DMS 273 (cell line): Measurements from ENCODE around the gene ATXN1.
"Not testable (repeated sequence)": the region's sequence is repeated elsewhere in the genome, so short reads cannot be mapped to it uniquely, and the experiment has no call there.

Experiments
- DNase-seq: peaks from one replicate; lab custom pipeline; 2025; ENCODE audit not compliant: unreplicated experiment; lab: John Stamatoyannopoulos, UW

ATXN1 gene

DNA sequence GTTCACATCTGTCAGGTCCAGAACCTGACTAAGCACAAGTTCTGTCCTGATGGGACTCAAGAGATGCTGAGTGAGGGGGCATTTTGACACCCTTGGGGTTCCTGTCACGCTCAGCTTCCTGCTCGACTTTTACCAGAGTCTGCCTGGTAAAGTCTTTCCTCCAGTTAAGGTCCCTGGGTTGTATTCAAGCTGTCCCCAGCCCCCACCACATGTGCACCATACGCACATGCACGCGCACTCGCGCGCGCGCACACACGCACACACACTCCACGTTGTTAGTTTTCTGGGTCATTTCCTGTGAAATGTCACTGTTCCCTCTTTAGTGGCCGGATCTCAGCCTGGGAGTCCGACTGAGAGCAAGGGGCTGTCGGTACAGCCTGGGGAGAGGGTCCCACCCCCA is 356.8 kb downstream of the ATXN1 start:
- no peak for DNase-seq

DNA sequence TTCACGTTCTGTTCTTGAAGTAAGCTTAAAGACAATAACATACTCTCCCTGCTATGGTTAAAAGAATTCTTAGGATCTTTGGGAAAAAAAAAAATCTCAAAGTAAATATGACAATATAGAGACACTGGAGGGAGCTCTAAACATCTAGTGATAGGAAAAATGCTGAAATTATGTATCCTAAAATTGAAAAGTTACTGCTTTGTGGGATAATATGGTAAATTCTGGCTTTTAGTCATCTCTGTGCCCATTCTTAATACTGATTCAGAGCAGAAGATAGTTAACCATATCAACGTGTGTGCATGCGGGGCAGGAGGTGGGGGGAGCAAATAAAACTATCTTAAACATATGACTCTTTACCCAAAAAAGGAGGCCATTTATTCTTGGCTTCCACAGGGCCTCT is 357.4 kb downstream of the ATXN1 start:
- DNase-seq = peak; percentile 13

DNA sequence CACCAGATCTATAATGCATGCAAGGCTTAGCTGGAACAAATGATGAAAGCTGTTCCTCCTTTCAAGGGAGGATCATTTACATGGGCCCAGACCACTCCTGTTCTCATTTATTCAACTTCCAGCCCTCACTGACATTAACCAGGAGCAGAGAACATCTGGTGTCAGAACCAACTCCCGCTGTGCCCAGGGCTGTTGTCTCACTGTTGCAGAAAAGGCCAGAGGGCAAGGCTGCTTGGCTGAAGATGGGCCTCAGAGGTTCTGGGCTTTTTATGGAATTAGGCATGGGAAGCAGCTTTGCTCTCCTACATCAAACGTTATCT is 358.7 kb downstream of the ATXN1 start:
- peak; percentile 96 for DNase-seq

DNA sequence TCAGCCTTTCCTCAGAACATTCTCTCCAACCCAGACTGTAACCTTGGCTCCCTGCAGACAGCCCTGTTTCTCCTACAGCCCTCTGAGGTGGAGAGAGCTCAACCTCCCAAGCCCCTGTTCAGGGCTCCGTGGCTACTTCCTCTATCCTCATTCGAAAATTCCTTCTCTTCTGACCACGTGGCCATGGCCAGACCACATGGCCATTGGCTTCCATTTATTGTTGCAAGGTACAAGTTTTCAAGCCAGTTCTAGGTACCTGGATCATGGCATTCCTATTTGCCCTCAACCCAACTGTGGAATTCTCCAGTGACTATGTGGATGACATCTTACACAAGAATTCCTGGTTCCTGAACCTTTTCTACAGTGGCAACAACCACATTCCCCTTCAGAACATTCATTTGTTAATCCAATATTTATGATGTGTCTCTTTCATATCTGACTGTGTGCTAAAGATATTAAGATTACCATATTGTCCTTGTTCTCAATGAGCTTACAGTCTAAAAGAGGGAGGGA is 361.0 kb downstream of the ATXN1 start:
- no peak for DNase-seq

DNA sequence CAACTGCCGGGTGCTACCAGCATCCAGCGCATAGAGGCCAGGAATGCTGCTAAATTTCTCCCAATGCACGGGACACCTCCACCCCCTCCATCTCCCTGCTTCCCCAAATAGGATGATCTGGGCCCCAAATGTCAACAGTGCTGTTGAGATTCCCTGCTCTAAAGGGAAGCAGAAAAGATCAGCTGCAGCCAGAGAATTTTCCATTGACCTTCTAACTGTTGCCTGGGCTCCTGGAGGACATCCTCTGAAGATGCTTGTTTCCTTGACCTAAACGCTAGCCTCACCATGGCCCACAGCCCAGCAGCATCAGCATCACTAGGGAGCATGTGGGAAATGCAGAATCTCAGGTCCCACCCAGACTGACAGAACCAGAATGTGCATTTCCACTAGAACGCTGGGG is 361.6 kb downstream of the ATXN1 start:
- no peak for DNase-seq

DNA sequence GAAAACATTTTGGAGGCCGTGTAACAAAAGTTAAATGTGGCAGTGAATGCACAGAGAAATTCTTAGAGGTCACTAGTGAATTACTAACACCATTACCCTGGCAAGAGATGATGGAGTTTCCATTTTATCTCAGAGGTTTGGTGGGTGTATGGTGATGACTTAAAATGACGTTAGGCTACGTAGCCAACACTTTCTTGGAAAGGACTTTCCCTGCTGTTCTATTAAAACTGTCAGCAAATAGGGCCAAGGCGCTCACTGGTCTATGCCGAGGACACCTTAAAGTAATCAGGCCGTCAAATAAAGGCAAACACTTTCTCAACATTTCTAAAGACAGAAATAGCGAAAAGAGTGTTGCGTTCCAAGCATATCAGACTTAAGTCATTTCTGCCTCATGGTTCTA is 362.1 kb downstream of the ATXN1 start:
- DNase-seq = no peak

DNA sequence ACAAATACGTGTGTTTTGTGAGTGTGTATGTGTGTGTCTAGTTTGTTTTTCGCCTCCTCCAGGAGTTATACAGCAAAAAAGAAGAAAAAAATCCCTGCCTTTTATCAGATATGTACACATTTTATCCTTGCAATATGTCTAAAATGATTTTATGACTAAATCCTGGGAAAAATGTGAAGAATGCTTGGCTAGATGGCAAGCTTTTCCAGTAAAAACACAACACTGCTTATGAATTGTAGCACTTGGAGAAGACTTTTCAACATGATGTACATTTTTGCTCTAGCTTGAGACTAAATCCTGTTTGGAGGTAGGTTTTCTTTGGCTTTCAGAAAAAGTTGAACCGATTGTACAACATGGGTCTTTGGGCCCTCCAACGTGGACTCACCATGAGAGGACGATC is 362.7 kb downstream of the ATXN1 start:
- no peak for DNase-seq

DNA sequence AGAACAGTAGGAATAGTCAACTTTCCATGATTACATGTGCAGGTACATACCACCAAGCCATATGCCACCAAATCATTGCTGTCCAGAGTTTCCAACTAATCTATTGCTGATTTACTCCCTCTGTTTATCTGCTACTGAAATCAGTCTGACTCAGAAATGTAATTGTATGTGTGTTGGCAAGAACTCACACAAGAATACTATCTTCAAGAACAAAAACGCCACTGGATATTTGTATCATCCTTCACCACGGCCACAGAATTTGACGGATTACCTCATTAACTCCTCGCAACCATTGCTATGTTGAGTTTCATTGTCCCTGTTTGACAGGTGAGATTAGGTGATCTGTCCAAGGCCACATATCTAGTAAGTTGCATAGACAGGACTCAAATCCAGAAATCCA is 363.6 kb downstream of the ATXN1 start:
- DNase-seq = no peak

DNA sequence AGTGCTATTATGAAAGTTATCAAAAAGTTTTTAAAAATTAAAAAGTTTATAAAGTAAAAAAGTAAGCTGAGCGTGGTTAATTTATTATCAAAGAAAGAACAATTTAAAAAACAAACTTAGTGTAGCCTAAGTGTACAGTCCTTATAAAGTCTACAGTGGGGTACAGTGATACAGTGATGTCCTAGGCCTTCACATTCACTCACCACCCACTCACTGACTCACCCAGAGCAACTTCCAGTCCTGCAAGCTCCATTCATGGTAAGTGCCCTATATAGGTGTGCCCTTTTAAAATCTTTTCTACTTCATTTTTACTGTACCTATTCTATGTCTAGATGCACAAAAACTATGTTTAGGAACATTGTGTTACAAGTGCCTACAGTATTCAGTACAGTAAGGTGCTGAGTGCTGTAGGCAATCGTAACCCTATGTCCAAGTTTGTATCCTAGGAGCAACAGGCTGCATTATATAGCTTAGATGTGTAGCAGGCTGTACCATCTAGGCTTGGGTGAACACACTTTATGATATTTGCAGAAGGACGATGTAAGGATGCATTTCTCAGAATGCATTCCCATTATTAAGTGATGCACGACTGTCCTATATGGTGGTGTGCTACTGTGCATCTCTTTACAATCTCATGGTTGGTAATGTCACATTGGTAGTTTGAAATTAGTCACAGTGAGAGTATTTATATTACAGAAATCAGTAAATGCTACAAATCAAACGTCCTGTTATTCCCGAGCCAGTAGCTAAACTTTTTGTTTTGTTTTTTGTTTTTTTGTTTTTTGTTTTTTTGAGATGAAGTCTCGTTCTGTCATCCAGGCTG is 364.6 kb downstream of the ATXN1 start:
- DNase-seq = no peak

DNA sequence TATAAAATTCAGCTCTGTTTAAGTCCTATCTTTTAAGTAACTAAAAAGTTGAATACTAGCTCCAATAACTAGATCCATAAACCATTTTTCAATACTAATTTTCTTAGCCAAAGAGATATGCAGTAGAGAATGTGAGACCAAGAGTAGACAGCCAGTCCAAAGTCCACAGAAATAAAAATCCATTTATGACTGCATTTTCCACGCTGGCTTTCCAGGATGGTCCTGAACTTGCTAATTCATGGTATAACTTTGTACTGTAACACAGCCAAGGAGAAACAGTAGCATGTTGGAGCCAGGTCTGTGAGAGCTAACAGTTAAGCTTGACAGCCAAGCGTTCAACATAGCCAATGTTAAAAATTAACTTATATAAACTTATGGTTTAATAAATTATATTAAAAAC is 366.6 kb downstream of the ATXN1 start:
- no peak for DNase-seq

DNA sequence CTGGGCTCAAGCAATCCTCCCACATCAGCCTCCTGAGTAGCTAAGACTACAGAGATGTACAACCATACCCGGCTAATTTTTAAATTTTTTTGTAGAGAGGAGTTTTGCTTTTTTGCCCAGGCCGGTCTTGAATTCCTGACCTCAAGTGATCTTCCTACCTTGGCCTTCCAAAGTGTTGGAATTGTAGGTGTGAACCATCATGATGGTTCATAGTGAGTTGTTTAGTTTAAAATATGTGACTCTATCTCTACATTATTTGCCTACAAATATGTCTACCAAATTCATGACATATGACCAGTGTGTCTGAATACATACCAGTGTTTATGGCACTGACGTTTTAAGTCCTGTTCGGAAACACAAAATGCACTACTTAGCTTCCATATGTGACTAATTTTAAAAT is 367.9 kb downstream of the ATXN1 start:
- no peak for DNase-seq

DNA sequence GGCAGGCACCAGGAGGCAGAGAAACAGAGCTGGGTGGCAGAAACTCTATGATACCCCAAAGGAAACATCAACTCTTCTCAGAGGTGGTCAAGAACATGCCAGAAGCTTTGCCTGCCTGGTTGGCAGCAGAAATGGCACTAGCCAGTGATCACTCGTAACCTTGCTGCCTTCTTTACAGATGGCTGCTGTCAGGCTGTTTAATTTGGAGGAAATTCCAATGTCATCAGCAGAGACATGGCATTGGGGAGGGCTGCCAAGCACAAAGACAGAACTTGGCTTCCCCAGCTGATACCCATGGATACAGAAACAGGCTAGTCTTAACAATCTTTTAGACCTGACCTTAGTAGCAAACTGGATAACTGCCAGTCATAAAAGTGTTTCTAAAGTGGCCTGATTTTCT is 369.2 kb downstream of the ATXN1 start:
- peak; percentile 9 for DNase-seq

DNA sequence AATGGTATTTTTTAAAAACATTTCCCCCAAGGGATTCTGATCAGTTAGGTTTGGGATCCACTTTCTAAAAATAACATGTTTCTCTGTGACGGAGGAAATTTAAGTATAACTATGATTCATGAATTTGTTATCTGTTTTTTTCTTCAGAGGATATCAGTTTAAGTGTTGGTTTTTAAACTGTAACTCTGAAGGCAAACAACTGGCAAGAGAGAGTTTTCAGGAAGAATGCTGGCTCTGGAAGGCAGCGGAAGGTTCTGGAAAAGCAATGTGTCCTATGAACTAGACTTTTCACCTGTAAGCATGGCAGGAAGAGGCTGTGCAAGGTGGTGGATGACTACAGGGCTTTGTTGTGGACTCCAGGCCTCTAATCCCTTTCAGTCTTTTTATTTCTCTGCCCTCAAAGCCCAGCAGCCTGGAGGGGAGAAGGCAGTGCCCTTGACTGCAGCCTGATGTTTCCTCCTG is 369.8 kb downstream of the ATXN1 start:
- DNase-seq = no peak

DNA sequence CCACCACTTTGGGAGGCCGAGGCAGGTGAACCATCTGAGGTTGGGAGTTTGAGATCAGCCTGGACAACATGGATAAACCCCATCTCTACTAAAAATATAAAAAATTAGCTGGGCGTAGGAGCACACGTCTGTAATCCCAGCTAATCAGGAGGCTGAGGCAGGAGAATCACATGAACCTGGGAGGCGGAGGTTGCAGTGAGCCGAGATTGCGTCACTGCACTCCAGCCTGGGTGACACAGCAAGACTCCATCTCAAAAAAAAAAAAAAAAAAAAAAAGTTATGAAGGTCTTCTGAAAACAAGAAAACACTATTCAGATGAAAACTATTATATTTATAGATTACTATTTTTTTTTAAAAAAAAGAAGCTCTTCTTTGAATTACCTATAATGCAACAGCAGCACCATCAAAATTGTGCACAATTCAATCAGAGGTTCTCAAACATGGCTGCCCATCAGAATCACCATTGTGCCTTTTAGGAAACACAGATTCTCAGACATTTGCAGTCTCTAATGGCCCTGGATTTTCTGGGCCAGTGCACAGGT is 370.3 kb downstream of the ATXN1 start:
- not testable (repeated sequence) for DNase-seq

DNA sequence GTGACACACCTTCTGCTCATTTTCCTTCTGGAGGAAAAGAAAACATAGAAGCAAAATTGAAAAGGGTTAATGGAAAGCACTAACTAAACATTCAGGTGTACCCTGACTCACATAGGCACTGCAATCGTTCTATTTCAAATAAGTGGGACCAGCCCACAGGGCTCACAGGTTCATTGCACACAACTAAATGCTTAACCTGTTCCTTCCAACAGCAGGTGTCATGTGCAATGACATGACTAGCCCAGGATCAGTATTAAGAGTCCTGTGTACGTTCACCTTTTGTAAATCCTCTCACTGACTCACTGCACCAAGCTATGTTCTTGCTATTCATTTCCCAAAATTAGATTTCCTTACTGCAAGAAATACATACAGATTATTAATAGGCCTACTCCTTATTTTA is 371.6 kb downstream of the ATXN1 start:
- DNase-seq = no peak

DNA sequence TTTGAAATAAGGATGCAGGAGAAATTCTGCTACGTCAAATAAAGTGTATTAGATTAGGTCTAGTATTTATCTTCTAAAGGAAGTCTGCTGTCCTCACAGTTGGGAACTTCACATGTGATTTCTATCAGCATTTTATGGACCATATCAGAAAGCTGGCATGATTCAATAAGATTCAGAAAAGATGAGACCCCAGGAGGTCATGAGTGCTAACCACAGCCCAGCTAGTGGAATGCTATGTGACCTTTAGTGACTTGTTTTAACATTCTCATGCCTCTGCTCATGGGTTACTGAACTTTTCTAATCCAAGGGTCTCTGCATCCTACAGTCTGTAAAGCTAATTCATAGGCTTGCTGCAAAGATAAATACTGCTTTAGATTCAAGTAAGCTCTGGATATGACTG is 372.8 kb downstream of the ATXN1 start:
- no peak for DNase-seq

DNA sequence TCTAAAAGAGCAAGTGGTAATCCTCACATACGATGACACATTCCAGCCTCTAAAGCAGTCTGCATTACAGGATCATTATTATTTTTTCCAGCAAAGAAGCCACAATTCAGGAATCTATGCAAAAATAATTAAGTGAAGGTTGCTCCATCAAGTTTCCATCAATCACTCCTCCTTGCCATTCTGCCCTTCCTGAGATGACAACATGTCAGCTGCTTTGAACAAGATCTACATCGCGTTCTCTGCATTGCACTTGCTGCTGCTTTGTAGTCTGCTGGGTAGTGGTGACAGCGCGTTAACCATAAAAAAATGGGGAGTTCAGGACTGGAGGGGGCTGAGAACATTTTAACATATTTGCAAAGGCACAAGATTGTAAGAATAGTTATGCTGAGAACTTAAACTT is 375.2 kb downstream of the ATXN1 start:
- DNase-seq = no peak

DNA sequence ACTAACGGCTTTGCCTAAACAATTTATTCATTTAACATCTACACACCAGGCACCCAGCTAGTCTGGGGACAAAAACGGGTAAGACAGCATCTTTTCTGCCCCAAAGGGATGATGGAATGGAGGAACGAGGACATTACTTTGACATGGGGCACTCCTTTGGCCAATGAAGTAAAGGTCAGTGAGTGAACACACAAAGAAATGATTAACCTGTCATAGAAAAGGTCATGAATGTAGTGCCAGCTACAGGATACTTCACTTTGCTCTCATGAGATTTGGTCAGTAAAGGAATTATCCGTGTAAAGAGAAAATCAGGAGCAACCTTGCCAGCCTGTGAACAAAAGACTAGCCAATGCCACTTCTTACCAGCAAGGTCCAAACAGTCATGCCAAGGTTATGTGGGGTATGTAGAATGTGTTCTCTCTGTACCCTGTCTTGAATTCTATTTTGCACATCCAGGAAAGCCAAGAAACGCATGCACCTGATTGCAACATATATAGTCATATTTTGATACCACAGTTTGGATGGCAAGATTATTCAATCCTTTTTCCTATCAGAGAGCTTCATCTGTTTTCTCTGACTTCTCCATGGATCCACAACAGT is 377.6 kb downstream of the ATXN1 start:
- no peak for DNase-seq

DNA sequence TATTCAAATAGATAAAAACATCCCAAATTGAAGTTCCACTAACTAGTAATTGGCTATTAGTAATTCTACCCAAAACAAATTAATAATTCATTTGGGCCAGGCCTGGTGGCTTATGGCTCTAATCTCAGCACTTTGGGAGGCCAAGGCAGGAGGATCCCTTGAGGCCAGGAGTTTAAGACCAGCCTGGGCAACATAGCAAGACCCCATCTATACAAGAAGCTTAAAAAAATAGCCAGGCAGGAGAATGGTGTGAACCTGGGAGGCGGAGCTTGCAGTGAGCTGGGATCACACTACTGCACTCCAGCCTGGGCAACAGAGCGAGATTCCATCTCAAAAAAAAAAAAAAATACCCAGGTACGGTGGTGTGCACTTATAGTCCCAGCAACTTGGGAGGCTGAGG is 379.3 kb downstream of the ATXN1 start:
- not testable (repeated sequence) for DNase-seq

DNA sequence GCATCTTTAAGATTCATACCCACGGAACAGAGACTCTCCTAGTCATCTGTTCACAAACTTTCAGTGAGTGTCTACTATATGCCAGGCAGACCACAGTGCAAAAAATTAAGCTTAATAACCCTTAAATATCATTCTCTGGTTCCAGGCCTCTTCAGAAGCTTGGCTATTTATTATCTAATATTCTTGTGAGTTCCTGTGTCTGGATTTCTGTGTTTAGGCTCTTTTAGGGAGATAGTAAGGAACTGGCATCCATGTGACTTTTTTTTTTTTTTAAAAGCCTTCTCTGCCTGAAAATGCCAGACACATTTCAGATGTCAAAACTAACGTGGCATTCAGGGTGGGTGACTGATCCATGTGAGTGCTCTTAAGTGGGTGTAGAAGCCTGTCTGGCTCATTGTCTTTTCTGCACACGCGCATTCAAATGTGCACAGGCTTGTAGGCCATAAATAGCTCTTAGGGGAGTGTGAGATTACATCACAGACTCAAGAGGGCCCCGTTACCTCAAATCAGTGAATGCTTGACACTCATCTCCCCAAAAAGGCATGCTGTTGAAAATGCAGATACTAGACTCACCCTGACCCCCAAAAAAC is 380.9 kb downstream of the ATXN1 start:
- DNase-seq = no peak

DNA sequence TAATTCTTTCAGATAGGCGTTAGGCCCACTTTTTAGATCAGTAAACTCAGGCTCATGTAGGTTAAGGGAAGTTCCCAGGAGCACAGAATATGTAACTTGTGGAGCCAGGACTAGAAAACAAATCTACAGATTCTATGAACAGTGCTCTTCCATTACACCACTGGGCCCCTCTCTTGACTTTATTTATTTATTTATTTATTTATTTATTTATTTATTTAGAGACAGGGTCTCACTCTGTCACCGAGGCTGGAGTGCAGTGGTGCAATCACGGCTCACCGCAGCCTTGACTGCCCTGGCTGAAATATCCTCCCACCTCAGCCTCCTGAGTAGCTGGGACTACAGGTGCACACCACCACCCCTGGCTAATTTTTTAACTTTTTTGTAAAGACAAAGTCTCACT is 382.9 kb downstream of the ATXN1 start:
- not testable (repeated sequence) for DNase-seq

DNA sequence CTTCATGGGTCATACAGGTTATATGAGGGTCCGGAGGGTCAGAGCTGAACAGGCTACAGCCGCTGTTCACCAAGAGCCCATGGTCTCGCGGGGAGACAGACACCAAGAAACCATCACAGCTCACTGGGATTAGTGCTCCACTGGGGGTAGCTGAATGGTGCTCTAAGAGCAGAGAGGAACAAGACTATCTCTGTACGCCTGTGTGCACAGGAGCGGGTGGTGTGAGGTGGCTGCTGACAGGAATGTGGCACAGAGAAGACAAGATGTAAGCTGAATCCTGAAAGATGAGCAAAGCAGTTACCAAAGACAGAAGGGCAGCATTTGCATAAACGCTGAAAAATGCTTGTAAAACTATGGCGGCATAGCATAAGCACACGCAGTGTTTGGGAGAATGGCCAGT is 383.8 kb downstream of the ATXN1 start:
- DNase-seq = no peak
